HG02642 (cell line): ENCODE data around the gene SLC25A29.
"Not testable (repeated sequence)": the region's sequence is repeated elsewhere in the genome, so short reads cannot be mapped to it uniquely, and the experiment has no call there.

Source experiments
- ATAC-seq: cut with Tn5 transposase; IDR thresholded peaks from one replicate; pipeline ENCODE4 v1.9.1; 2021; ENCODE audit warnings: mild to moderate bottlenecking; ENCODE audit not compliant: unreplicated experiment, poor library complexity

Gene SLC25A29

DNA sequence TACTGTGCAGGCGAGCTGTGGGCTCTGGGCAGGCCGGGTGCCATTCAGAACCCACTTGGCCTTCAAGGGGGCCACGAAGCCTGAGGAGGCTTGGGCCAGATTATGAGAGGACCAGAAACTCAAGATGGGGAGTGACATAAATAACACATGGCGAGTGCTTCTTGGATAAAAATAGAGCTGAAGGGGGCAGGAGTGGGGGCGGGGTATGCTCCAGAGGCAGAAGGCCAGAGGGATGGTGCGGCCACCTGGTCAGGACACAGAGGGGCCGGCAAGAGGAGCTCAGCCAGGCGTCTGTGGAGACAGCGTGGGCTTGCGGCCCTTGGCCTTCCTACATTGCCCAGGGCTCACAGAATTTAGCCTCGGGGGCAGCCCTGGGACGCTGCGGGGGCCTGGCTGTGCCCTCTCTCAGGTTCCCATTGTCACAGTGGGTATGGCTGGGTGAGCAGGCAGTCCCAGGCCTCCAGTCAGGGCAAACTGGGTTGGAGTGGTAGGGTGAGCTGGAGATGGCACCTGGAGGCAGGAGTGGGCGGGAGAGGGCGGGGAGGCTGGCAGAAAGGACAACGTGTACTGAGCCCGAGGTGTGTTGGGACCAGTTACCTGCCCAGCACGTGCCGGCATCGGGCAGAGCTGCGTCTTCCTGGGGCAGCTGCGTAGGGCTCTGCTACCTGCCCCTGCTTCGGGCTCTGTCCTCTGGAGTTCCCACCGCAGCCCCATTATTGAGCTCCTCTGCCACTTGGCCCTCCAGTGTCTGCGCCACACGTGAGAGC lies 7.4 kb upstream of the SLC25A29 start:
- ATAC-seq, result no peak

DNA sequence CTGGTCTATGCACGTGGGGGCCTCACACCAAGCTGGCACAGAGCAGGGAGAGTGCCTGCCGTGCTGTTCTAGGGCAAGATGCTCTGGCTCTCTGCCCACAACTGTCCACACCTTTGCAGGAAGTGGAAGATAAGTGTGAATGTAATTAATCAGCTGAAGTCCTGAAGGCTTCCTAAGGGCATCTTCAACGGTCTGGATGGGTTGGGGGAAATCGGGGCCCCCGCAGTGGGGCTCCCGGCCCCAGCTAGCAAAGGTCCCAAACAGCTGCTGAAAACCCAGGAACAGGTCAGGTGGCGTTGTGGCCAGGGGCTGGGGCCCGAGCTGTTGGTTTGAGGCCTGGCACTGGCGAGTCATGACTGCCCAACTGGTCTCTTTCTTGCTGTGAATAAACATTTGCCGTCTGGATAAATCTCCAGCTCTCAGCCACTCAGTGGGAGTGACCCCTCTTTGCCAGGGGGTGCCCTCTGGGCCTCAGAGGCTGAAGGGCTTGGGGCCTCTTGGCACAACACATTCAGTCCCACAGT lies 6.7 kb upstream of the SLC25A29 start:
- ATAC-seq, result no peak

DNA sequence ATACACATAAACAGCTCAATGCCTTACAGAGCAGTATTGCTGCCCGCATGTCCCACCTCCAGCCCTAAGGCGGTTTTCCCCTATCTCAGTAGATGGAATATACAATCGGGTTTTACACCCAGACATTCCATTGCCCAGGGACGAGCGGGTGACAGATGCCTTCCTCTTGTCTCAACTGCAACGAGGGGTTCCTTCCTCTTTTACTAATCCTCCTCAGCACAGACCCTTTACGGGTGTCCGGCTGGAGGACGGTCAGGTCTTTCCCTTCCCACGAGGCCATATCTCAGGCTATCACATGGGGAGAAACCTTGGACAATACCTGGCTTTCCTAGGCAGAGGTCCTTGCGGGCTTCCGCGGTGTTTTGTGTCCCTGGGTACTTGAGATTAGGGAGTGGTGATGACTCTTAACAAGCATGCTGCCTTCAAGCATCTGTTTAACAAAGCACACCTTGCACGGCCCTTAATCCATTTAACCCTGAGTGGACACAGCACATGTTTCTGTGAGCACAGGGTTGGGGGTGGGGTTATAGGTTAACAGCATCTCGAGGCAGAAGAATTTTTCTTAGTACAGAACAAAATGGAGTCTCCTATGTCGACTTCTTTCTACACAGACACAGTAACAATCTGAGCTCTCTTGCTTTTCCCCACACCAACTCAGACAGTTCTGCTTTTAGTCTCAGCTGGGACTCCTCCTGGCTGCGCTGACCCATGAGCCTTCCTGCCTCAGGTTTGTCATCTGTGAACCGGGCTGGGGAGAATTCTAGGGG lies 6.0 kb upstream of the SLC25A29 start:
- ATAC-seq, result not testable (repeated sequence)

DNA sequence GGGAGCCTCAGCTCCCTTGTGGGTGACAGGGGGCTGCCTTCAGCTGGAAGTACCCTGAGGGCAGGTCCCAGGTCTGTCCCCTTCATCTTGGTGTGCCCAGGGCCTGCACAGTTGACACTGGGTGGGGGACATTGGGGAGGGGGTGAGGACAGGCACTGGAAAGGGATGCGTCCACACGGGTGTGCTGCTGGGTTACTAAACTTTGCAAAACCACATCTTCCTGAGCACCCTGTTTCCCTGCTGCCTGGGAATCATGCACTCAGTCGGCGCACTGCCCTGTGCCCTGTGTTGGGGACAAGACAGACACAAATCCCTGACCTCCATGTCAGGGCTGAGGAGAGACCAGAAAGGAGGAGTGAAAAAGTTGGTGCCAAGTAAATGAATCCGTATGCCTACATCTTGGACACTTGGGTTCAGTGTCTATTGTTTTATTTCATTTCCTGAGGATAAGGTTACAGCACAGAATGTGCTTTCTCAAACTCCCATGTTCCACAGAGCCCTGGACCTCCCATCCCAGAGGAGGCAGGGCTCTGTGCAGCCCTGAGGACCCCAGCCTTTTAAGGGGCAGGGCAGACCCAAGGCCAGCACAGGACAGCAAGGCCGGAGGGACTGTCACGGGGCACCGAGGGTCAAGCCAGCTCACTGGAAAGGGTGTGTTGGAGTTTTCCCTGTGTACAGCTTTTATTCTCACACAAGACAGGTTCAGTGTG lies 2.9 kb upstream of the SLC25A29 start:
- no peak for ATAC-seq

DNA sequence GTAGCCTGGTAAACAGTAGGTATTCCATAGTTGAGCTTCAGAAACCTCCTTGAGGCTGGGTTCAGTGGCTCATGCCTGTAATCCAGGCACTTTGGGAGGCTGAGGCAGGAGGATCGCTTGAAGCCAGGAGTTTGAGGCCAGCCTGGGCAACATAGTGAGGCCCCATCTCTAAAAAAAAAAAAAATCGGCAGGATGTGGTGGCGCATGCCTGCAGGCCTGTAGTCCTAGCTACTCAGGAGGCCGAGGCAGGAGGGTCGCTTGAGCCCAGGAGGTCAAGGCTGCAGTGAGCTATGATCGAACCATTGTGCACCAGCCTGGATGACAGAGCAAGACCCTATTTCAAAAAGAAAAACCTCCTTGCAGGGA lies 2.2 kb upstream of the SLC25A29 start:
- not testable (repeated sequence) for ATAC-seq

DNA sequence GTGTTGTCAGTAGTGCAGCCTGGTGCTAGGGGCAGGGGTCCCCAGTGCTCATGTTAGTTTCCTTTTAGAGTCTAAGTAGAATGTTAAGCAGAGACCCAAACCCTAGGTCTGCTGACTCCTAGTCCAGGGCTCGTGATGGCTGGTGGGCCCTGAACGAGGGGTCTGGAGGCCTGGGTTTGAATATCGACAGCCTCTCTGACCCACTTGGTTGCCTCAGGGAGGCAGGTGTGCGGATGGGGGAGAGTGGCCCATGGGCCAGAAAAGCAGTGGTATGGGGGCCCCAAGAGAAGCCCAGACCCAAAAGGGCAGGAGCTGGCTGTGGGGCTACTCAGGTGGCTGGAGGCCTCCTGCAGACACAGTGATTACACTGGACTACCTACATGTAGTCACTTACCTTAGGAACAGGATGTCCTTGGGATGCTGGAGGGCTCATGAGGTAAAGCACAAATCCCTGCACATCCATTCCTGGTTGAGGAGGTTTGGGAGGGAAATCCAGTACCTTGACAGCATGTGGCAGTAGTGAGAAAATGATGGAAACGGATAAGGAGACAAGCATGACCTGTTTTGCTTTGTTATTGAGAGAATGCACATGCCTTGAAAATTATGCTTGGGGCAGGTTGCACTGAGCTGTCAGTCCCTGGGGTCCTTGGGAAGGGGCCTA lies 1.7 kb upstream of the SLC25A29 start:
- no peak for ATAC-seq

DNA sequence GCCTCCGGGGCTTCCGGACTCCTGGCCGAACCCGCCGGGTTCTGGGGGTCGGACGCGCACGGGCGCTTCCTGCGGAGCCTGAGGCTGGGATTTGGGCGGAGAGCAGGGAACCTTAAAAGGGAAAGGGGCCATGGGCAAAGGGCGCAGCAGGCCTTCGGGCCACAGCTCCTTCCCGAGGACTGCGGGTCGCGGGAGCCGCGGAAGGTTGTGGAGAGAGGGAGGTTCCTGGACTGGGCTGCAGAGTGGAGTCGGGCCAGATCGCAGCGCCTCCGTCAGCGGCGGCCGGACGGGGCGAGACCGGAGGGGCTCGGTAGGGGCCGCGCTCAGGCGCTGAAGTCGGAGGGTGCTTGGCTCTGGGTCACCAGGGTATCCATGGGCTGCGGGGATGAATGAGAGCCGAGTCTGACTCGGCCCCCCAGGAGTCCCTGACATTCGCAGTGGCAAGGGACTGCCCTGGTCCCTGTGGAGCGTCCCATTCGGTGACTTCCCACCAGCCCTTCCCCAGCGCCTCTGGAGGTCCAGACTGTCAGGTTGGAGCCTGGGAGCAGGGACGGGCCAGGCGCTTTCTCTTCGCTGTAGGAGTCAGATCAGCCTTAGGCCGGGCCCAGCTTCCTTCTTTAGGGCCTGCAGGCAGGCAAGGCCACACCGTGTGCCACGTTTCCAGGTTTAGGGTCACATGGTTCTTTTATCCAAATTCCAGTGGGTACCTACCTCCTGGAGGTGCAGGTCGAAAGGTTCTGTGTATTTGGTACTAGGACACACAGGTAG lies 938 bp upstream of the SLC25A29 start:
- ATAC-seq, result peak; percentile 16

DNA sequence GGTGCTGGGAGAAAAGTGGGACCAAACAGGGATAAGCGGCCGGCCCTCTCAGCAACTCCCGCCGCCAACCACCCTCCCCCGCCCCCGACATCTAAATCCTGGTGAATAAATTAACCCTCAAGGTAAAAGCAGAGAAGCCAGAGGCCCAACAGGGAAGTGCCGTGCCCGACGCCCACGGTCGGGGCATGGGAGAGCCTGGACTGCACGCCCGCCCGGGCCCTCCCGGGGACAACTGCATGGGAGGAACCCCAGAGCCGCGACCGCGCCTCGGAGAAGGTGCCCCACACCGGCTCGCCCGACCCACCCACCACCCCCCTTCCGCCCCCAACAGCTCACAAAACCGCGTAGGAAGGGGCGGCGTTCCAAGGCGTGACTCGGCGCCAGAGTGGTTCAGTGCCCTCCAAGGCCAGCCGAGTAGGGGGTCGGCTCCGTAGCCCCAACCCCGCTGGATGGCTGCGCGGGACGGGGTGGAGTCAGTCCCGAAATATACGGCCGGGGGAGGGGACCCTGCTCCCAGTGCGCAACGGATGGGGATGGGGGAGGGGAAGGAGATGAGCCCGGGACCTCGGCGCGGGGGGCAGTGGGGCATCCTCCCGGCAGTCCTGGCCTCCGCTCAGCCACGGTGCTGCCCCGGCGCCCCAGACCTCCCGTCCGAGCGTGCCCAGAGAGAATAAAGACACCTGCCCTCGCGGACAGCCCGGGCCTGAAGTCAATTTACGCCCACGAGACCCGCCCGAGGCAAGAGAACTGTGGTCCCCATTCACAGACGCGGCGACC lies 732 bp downstream of the SLC25A29 start:
- ATAC-seq, result peak; percentile 1

DNA sequence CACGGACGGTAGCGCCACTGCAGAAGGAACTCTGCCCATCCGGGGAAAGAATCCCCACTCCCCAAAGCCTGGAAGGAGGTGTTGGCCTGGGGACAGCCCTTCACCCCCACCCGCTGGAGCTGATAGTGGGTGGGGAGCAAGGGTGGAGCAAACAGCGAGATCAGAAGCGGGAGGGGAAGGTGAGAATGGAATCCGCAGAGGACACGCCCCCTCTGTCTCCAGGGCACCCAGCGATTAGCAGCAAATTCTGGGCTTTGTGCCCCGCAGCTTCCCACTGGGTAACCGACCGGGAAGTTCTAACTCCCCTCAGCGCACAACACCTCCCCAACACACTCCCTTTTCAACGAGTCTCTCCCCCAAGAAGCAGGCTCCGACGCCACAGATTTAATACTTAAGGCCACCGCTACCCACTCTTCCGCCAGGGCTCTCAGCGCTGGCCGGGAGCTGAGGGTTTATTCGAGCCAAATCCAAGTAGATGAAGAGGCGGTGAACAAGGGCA lies 1.4 kb downstream of the SLC25A29 start:
- ATAC-seq, result no peak

DNA sequence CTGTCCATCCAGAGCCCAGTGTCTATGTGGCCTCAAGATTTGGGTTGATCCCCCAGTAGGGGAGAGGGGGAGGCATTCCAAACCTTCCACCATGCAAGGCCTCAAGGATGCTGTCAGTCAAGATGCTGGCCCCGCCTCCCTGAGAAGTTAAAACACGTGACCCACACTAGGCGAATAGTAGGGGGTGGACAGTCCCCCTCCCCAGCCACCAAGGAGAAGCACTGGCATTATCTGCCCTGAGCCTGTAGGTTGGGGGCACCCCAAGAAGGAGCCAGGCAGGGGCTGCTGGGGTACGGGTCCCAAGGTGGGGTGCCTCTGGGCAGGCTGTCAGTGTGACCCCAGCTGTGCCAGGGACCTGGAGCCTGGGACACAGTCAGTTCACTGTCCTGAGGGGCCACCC lies 2.3 kb downstream of the SLC25A29 start:
- ATAC-seq, result no peak

DNA sequence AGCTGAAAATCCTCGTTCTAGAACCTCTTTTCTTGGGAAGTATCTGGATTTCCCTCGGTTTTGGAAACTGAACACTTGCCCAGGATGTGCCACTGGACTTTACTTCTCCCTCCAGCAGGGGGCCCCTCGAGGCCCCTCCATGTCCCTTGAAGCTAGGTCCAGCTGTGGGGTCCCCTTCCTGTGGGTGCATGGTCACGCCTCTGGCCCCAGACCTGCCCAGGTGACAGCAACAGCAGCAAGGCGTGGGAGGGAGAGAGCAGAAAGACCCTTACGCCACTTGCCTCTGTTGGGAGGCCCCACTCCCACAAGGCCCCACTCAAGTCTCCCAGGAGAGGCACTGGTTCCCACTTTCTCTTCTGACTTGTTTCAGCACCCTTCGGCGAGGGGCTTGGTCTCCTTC lies 3.1 kb downstream of the SLC25A29 start:
- no peak for ATAC-seq

DNA sequence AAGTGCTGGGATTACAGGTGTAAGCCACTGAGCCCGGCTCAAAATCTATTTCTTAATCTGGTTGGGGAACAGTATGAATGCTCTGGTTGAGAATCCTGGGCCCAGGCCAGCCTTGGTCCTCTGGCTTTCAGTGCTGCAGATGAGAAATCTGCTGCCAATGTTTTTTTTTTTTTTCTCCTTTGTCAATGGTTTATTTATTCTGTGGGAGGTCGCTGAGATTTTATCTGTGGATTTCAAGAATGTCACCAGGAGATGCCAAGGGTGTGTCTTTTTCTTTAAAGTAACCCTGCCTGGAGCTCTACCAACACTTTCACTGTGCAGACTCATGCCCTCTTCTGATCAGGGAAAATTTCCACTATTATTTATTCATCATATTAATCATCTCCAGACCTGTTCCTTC lies 3.6 kb downstream of the SLC25A29 start:
- no peak for ATAC-seq

DNA sequence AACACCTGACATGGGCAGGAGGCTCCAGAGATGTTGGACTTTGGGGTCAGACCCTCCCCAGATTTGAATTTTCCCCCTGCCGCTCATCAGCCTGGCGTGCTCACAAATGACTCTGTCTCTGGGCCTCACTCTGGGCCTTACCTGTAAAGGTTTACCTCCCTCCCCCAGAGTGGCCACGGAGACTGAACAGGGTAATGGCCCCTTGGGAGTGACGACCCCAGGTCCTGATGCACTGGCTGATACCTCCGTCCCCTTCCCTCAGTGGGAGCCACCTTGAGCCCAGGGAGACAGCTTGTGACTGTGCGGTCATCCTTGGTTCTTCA lies 7.0 kb downstream of the SLC25A29 start:
- ATAC-seq, result no peak

DNA sequence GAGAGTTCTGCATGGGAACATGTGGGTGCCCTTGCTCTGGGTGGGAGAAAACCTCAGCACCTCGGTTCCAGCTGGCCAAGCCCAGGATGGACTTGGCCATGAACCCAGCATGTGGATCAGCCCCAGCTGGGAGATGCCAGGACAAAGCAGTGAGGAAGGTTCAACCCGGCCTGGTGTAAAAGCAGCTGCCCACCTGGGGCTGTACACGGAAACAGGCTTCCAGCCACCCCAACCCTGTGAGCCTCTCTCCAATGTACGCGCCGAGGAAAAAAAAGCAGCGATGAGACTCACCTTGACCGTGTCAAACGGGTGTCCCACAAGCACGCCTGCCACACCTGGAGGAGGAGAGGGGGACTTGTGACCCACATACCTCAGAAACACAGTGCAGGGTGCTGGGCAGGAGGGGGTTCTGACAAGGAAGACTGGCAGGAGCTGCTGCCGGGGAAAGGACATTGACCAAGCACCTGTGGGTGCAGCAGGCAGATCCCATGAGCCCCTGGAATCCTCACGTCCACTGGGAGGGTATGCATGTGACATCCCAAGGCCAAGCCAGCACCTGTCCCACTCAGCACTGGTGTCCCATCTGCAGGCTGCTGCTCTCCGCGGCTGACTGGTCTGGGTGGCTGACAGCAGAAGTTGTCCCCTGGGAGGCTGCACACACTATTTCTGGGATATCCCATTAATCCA lies 7.5 kb downstream of the SLC25A29 start:
- ATAC-seq, result no peak

DNA sequence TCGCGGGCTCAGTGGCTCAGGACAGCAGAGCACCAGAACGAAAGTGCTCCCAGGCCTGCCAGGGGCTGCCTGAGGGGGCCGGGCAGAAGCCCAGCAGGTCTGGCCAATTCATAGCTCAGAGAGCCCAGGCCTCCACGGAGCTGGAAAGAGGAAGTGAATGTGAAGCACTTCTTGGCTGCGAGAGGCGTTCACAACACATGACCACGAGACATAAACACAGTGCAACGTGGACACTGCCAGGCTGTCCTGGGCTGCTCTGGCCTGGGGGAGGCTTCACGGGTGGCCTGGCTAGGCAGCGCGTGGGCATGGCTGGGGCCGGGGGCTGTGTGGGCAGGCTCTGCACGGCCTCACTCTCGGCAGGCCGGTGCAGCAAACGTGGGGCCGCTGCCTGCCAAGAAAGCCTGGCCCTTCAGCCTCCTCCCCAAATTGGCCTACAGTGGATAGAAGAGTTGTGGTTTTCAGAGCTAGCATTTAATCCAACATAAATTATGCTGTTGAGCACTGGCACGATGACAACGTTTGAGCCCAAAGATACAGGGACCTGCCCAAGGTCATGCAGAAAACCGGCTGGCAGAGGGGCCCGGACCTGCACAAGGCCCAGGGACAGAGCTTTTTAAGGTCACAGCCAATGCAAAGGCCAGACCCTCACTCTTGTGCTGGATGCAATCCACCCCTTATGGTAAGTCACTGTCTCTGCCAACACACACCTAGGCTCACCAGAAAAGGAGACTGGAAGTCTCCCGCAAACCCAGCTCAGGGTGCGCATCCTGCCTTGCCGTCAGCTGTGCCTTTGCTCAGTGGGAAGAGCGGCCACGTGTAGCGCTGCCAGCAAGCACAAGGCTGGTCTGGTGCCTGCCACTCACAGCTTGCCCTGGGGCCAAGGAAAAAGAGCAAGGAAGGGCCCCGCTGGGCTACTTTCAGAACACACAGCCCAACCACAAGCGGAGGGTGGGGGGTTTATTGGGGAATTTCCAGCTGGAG lies 8.6 kb downstream of the SLC25A29 start:
- peak; percentile 83 for ATAC-seq

DNA sequence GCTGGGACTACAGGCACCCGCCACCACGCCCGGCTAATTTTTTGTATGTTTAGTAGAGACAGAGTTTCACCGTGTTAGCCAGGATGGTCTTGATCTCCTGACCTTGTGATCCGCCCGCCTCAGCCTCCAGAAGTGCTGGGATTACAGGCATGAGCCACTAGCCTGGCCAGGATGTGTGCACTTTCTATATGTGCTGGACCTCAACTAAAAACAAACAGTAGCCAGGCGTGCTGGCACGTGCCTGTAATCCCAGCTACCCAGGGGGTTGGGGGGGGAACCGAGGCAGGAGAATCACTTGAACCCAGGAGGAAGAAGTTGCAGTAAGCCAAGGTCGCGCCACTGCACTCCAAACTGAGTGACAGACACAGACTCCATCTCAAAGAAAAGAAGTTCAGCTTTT lies 9.5 kb downstream of the SLC25A29 start:
- not testable (repeated sequence) for ATAC-seq

DNA sequence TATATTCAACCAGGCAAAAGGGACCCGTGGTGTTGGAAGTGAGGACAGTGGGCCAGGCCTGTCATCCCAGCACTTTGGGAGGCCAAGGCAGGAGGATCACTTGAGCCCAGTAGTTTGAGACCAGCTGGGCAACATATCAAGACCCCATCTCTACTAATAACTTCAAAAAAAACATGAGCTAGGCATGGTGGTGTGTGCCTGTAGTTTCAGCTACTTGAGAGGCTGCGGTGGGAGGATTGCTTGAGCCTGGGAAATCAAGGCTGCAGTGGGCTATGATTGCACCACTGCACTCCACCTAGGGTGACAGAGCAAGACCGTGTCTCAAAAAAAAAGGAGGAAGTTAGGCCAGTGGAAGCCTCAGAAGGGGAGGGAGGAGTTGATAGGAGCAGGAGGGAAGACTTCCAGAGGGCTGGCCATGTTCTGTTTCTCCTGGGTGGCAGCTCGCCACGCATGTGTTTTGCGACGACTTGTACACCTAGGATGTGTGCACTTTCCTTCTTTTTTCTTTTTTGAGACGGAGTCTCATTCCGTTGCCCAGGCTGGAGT lies 10.1 kb downstream of the SLC25A29 start:
- ATAC-seq, result no peak
